Measurements from ENCODE around the gene KPNA1.
"Not testable (repeated sequence)": the region's sequence is repeated elsewhere in the genome, so short reads cannot be mapped to it uniquely, and the experiment has no call there.

KPNA1 gene

DNA sequence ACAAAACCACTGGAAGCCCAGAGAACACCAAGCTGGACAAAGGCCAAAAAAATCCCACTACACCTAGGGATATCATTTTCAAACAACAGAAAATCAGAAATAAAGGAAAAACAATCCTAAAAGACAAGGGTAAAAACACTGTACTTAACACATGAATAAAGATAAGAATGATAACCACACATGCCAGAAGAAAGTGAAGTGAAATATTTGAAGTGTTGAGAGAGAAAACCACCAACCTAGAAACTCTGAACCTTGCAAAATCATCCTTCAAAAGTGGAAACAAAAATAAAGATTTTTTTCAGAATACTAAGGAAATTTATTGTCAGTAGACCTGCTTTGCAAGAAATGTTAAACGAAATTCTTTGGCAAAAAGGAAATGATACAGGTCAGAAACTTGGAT, 45.1 kb downstream of the KPNA1 start:
- no peak for DNase-seq

DNA sequence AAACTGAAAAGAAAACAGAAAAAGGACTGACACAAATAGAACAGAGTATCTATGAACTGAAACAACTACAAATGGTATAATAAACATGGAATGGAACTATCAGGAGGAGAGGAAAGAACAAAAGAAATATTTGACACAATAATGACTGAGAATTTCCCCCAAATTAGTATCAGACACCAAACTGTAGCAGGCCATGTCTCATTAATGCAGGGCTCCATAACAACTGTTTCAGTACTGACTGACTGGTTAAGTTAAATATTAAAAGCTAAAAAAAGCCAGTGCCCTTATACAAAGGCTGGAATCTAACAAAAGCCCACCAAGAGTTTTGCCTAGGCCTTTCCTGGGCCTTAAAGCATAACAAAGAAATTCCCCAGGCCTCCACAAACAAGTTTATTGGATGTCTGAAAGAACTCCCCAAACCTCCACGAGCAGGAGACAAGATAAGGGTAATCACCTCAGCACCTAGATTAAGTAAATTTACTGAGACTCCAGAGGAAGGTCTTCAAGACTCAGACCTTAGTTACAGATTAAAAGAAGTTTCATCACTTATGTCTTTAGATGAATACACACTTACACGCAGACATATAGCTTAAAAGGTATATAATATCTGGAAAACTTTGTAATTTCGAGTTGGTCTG, 45.7 kb downstream of the KPNA1 start:
- DNase-seq = no peak

DNA sequence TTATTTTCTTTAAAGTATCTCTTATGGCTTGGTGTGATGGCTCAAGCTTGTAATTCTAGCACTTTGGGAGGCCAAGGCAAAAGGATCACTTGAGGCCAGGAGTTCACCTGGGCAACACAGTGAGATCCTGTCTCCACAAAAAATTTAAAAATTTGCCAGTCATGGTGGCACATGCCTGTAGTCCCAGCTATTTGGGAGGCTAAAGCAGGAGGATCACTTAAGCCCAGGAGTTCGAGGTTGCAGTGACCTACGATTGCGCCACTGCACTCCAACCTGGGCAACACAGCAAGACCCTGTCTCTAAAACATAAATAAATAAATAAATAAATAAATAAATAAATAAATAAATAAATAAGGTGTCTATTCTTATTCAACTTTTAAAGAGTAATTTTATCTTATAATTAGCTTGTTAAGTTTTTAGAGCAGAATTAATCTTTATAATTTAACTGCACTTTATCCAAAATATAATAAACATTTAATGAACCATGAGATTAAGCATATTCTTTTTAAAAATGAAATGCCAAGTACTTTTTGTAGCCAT, 48.0 kb downstream of the KPNA1 start:
- DNase-seq = no peak

DNA sequence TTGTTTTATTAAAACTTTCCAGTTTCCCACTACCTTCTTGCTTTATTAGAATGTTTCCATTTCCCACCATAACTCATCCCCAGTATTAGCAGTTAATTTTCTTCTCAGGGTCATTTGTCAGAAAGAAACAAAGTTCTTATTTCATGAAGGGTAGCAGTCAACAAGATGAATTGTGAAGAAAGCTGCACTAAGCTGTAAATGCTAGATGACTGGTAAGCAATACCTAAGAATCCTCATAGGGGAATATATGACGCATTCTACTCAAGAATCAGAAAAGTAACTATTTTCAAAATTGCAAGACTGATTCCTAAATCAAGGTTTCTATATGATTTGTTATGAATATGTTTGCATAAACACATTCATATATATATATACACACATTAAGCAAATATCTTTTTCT, 50.1 kb downstream of the KPNA1 start:
- DNase-seq = no peak

DNA sequence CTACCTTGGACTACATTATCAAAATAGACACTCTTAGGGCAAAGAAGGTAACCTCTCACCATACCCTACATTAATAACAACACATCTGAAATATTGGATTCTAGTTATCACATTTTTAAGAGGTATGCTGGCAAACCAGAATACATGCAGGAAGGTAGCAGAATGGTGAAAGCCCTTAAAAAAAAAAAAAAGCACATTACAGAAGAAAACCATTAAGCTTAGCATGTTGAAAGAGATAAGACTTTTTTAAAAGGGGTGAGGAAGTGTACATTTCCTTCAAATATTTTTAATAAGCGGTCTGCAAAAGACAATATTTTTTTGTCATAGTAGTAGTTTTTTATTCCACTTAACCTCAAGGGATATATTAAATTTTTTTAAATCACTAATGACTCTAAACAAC, 52.3 kb downstream of the KPNA1 start:
- no peak for DNase-seq

DNA sequence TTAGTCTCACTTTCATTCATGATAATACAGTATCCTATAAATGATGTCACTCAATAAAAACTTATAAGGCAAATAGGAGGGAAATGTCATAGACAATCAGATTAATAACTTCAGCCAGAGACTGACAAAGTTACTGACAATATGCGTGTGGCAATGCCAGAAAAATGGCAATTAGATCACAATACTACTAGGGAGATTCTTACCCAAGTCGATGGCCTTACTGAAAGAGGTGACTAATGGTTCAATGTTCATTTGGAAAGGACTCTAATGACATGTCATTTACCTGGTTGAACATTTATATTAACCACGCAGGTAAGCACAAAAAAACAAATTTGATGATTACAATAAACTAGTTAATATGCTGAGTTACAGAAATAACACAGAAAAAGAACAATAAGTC, 52.9 kb downstream of the KPNA1 start:
- no peak for DNase-seq

DNA sequence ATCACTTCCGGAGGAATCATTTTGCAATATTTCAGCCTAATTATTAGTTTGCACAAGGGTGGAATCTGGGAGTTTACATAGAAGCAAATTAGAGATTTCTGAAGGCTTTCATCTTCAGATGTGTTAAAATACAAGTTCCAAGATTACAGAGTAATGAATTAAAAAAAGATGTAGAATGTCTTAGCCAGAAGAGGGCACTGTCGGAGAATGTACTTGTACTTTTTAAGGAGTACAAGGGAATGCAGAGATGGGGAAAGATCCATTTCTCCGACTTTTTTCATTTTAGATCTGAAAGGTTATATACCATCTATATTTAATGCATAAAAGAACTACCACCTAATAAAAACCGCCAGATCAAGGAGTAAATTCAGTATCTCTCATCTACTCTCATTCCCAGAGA, 55.7 kb downstream of the KPNA1 start:
- no peak for DNase-seq

DNA sequence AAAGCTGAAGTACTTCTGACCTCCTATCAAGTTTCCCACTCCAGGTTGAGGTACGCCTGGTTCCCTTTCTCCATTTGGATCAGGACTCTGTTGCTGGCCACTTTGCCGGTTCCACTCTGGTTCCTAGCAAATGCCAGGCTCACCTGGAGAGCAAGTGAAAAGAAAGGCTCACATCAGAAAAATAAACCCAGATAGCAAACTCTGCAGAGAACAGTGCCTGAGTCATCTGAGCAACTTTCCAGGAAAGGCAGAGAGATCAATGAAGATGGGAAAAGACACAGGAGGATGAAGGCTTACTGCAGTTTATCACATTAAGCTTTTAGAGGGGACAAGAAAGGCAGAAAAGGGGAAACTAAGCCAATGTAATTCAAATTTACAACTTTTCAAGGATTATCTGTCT, 57.0 kb downstream of the KPNA1 start:
- DNase-seq = no peak

DNA sequence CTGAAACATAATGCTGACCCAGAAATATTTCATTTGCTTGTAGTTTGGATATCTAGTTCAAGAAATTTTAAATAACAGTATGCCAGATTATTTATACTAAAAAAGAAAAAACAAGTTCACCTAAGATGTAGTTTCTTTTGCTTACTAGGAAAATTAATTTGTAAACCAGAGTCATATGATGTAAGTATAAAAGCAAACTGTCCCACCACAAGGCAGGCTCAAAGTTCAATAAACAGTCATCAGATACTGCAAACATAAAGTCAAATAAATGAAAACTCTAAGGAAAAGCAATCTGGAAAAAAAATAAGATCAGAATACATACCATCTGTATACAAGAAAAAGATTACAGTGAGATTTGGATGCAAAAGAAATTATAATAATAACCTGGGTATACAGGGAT, 58.7 kb downstream of the KPNA1 start:
- no peak for DNase-seq

DNA sequence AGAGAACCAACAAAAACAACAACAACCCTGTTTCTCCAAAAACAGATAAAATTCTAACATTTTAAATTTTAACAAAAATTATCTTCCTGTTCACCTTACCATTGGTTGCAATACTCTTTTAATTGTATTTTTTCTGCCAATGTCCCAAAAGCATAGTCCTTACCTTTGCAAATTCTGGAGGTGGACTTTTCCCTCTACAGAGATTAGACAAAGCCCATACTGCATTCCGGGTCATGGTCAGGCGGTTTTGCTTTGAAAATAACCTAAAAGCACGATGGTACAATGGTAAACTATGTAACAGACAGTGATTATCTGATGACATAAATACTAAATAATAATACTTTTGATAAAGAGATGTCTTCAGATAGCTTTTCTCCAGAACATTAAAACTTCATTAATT, 63.4 kb downstream of the KPNA1 start:
- DNase-seq = no peak

DNA sequence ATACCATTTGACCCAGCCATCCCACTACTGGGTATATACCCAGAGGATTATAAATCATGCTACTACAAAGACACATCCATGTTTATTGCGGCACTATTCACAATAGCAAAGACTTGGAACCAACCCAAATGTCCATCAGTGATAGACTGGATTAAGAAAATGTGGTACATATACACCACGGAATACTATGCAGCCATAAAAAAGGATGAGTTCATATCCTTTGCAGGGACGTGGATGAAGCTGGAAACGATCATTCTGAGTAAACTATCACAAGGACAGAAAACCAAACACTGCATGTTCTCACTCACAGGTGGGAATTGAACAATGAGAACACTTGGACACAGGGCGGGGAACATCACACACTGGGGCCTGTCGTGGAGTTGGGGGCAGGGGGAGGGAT, 66.5 kb downstream of the KPNA1 start:
- not testable (repeated sequence) for DNase-seq

DNA sequence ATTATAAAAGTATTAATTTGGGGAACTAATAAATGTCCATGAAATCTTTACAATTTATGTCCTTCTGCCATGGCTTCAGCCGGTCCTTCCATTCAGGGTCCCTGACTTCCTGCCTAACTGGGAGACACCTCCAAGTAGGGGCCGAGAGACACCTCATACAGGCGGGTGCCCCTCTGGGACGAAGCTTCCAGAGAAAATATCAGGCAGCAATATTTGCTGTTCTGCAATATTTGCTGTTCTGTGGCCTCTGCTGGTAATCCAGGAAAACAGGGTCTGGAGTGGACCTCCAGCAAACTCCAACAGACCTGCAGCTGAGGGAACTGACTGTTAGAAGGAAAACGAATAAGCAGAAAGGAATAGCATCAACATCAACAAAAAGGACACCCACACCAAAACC, 70.2 kb downstream of the KPNA1 start:
- not testable (repeated sequence) for DNase-seq

DNA sequence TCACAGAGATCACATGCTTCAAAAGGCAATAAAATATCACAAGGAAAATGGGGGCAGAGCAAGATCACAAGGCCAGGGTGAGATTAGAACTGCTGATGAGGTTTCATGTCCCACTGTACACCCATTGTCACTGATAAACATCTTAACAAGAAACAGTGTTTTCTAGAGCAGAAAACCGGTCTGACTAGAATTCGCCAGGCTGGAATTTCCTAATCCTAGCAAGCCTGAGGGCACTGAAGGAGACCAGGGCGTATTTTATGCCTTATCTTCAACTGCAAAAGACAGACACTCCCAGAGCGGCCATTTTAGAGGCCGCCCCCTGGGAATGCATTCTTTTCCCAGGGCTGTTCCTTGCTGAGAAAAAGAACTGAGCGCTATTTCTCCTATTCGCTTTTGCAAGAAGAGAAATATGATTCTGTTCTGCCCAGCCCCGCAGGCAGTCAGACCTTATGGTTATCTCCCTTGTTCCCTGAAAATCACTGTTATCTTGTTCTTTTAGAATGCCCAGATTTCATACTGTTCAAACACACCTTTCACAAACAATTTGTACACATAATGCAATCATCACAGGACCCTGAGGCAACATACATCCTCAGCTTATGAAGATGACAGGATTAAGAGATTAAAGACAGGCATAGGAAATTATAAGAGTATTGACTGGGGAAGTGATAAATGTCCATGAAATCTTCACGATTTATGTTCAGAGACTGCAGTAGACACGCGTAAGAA, 70.8 kb downstream of the KPNA1 start:
- DNase-seq = not testable (repeated sequence)

DNA sequence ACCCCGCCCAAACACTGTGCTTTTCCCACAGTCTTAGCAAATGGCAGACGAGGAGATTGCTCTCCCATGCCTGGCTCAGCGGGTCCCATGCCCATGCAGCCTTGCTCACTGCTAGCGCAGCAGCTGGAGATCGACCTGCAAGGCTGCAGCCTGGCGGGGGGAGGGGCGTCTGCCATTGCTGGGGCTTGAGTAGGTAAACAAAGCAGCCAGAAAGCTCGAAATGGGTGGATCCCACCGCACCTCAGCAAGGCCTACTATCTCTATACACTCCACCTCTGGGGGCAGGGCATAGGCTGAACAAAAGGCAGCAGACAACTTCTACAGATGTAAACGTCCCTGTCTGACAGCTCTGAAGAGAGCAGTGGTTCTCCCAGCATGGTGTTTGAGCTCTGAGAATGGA, 71.6 kb downstream of the KPNA1 start:
- DNase-seq = no peak

DNA sequence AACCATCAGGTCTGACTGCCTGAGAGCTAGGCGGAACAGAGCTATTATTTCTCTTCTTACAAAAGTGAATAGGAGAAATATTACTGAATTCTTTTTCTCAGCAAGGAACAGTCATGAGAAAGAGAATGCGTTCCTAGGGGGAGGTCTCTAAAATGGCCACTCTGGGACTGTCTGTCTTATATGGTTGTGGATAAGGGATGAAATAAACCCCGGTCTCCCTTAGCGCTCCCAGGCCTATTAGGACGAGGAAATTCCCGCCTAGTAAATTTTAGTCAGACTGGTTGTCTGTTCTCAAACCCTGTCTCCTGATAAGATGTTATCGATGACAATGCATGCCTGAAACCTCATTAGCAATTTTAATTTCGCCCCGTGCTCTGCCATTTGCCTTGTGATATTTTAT, 78.8 kb downstream of the KPNA1 start:
- no peak for DNase-seq

DNA sequence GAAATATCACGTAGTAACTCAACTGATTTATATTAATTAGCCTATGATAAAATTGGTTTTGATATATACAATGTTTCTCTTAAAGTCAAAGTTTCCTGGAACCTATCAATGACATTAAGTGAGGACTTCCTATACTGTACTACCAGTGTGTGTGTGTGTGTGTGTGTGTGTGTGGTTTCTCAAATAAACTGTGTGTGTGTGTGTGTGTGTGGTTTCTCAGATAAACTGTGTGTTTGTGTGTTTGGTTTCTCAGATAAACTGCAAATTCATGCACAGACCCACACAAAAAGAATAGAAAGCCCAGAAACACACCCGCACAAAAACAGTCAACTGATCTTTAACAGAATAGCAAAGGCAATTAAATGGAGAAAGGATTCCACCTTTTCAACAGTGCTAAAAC, 84.4 kb downstream of the KPNA1 start:
- no peak for DNase-seq

DNA sequence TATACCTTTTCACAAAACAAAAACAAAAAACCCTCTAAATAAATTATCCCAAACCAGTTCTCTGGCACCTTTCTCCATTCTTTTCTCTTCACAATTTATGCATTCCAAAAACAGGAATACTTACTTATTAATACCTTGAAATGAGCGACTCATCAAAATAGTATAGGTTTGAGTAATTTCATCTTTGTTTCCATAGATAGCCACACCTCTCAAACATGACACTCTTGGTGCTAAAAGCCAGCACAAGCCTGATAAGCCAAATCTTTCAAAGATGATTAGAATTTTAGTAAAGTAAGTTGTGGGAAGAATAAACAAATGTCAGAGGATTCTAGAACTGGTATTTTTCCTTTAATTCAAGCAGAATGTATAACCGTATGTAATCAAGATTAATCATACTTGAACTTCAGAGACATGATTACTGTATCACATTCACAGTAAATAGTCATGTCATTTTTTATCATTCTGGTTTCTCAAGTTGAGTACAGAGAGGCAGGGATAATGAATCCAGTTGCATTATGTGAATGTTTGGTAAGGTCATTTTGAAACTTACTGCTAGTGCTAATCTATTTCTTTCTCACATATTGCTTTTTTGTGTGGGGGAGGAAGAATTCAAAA, 86.8 kb downstream of the KPNA1 start:
- no peak for DNase-seq

DNA sequence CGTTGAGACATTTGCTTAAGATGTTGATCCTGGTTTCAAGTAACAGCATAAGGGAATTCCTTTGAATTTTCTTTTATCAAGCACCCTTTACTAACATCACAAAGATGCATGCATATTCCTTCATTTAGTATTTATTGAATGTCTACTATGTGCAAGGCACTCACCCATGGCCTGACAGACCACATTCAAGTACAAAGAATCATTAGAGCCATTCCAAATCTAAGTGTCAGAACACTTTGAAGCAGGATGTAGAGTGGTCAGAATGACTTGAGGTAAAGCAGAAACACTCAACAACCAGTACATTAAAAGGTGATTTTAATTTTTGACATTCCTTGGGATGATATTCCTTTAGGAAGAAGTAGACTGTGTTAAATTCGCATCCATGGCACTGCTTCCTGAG, 92.9 kb downstream of the KPNA1 start:
- no peak for DNase-seq

DNA sequence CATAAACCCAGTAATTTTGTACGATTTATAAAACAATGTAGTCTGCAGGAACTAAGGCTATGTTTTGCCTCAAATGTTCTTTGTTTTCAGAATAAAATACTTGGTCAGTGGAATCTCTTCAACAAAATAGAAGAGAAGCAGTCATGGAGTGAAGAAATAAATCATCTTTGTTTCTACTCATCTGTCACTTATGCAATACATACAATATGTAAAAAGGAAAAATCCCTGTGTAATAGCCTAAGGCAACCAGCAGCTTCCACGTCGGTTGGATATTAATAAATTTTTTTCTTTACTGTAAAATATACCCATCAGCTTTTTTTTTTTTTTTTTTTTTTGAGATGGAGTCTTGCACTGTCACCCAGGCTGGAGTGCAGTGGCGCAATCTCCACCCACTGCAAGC, 93.6 kb downstream of the KPNA1 start:
- DNase-seq = no peak

DNA sequence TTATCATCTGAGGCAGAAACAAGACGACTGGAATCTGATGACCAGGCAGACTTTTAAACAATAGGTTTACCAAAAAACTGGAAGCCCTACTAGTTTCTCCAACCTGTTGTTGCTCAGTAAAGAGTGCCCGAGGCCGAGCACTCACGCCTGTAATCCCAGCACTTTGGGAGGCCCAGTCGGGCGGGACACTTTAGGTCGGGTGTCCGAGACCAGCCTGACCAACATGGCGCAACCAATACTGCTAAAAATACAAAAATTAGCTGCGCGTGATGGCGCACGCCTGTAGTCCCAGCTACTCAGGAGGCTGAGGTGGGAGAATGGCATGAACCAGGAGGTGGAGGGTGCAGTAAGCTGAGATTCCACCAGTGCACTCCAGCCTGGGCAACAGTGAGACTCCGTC, 97.8 kb downstream of the KPNA1 start:
- DNase-seq = no peak

DNA sequence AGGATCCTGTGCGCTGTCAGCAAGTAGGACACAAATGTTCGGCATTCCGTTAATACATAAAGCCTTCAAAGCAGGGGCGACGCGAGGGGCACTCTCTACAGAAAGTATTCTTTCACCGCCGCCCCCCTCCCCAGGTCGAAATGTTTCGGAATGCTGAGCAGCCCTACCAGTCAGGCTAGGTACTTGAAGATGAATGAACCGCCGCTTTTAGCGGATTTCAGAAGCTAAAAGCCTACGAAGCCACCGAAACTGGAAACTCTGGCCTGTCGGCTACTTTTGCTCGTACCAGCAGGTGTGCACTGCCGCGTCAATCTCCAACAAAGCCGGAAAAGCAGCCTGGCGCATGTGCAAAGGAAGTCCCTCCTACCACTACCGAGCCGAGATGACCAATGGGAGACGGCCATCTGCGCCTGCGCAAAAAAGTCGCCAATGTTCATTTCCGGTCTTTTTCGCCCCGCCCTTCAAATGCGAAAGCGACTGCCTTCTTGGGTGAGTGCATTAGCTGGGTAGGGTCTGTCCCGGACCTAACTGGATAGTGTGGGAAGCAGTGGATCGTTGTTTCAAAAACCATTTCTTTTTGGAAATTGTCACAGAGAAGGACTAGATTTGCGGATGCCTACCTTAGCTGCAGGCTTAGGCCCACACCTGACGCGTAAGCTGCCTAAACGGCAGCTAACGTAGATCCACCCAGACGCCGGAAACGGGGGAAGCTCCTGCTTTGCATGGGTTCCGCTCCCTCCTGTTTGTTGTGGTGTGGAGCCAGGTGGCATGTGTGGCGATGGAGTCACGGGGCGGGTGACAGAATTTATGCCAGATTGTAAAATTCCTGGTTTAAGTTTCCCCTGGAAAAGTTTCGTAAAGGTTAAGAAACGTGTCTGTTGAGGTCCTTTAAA, 98.7 kb downstream of the KPNA1 start, which contains the start of gene WDR5B:
Gene WDR5B (minus strand): TSS at position 301 of the 893 bp plus-strand sequence. CDS start 534 bp downstream, outside the sequence.
- DNase-seq = peak; percentile 98

DNA sequence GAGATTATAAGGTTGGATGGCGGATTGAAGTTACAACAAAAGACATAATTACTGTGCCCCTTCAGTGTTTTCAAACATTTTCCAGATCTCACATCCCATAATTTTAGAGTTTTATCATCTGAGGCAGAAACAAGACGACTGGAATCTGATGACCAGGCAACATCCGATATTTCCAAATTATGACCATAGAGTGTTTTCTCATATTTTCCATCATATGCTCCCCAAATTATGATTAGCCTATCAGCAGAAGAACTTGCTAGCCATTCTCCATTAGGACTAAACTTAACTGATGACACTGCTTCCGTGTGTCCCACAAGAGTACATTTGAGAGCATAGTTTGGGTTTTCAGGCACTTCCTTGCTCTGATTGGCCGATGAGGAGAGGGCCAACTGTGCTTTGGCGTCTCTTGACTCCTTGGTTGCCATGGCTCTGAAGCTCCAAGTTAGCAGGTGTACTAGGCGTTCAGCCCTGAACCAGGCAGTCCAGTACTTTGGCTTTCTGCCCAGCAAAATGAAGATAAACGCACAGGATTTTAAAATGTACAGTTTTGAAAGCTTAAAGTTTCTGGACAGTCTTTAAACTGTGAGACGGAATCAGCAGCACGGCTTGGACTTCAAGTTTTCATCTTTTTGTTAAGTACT, 99.5 kb downstream of the KPNA1 start:
- peak; percentile 11 for DNase-seq
